HG03575 (cell line): ENCODE measurements around the gene MRPL22.
"Not testable (repeated sequence)": the region's sequence is repeated elsewhere in the genome, so short reads cannot be mapped to it uniquely, and the experiment has no call there.

Experiments
- ATAC-seq: cut with Tn5 transposase; IDR thresholded peaks from one replicate; pipeline ENCODE4 v1.9.1; 2021; ENCODE audit not compliant: unreplicated experiment, insufficient number of reproducible peaks, low FRiP score; ENCODE audit errors: extremely low read depth

Gene MRPL22

GRCh38 chr5:154940772-154941620, at the start of gene MRPL22:
Gene MRPL22, plus strand, starts transcription at chr5:154941073. Its CDS starts 38 bp downstream, at chr5:154941111.
- ATAC-seq = no peak

- no peak for ATAC-seq
Measured at GRCh38 chr5:154892369-154892771, 48.5 kb upstream of the MRPL22 start.

GRCh38 chr5:154893381-154893780, 47.5 kb upstream of the MRPL22 start:
- no peak for ATAC-seq

- ATAC-seq = no peak
Measured at GRCh38 chr5:154895606-154896561, 45.0 kb upstream of the MRPL22 start.

GRCh38 chr5:154896562-154897165, 44.2 kb upstream of the MRPL22 start:
- ATAC-seq = no peak

- no peak for ATAC-seq
Measured at GRCh38 chr5:154898210-154898609, 42.7 kb upstream of the MRPL22 start.

- ATAC-seq = no peak
Measured at GRCh38 chr5:154899151-154899816, 41.6 kb upstream of the MRPL22 start.

GRCh38 chr5:154900066-154900465, 40.8 kb upstream of the MRPL22 start:
- ATAC-seq = no peak

GRCh38 chr5:154901276-154901675, 39.6 kb upstream of the MRPL22 start:
- no peak for ATAC-seq

- no peak for ATAC-seq
Measured at GRCh38 chr5:154901913-154902312, 39.0 kb upstream of the MRPL22 start.

GRCh38 chr5:154905601-154906000, 35.3 kb upstream of the MRPL22 start:
- ATAC-seq = not testable (repeated sequence)

GRCh38 chr5:154916874-154917273, 24.0 kb upstream of the MRPL22 start:
- ATAC-seq = no peak

GRCh38 chr5:154917757-154918156, 23.1 kb upstream of the MRPL22 start:
- ATAC-seq = no peak

GRCh38 chr5:154923441-154924430, 17.1 kb upstream of the MRPL22 start:
- ATAC-seq = no peak

- no peak for ATAC-seq
Measured at GRCh38 chr5:154933537-154933936, 7.3 kb upstream of the MRPL22 start.

GRCh38 chr5:154934881-154935280, 6.0 kb upstream of the MRPL22 start:
- ATAC-seq = no peak

- ATAC-seq = no peak
Measured at GRCh38 chr5:154937186-154937717, 3.6 kb upstream of the MRPL22 start.
